ENCODE measurements around the gene ATP10D. TPM values are rescaled to one million over a fixed set of nuclear protein-coding genes. Genes with fewer than 3 reads are reported as not detected.
"Not testable (repeated sequence)": the region's sequence is repeated elsewhere in the genome, so short reads cannot be mapped to it uniquely, and the experiment has no call there.

ATP10D gene
- total RNA-seq, 1 donor from 2014 or later: 25.3 TPM

- no peak for TF ChIP-seq POLR2A (IDR thresholded peaks at IDR 0.05)
- no peak for TF ChIP-seq POLR2AphosphoS5 (IDR thresholded peaks at IDR 0.05; ENCODE audit: insufficient read depth in 1 of 2, low read depth in 1 of 2)
- TF ChIP-seq CTCF (IDR thresholded peaks at IDR 0.05): no peak
- Histone ChIP-seq H3K9me3 (no peaks in the 10 kb centered on the region), H3K4me3 (no peak overlapping the region), H3K4me1 (peaks cover 25% of the 10 kb centered on the region), H3K27me3 (no peaks in the 10 kb centered on the region), H3K27ac (no peak overlapping the region), H3K36me3 (peaks cover 0 to 11% of the 10 kb centered on the region in 2 donors)
- DNase-seq (ENCODE audit: extremely low spot score in 2 of 2): no peak
- intact Hi-C loops (cut with DNase I): no loop called here
These were observed 50.6 kb downstream of the ATP10D start for GRCh38 chr4:47535567-47536147.

- peaks cover 0 to 11% of the 10 kb centered on the region in 2 donors for H3K36me3 ChIP-seq
- no peaks in the 10 kb centered on the region for H3K9me3 ChIP-seq
- intact Hi-C loops (cut with DNase I): no loop called here
- no peak overlapping the region for H3K4me3 ChIP-seq
- H3K4me1 ChIP-seq: peaks cover 12% of the 10 kb centered on the region
- no peak for DNase-seq (ENCODE audit: extremely low spot score in 2 of 2)
- H3K27me3 ChIP-seq: no peaks in the 10 kb centered on the region
- no peak overlapping the region for H3K27ac ChIP-seq
- TF ChIP-seq POLR2A (IDR thresholded peaks at IDR 0.05) (no peak), POLR2AphosphoS5 (IDR thresholded peaks at IDR 0.05; ENCODE audit: insufficient read depth in 1 of 2, low read depth in 1 of 2) (no peak), CTCF (IDR thresholded peaks at IDR 0.05) (no peak)
These were observed 51.9 kb downstream of the ATP10D start for GRCh38 chr4:47536966-47537365.

- TF ChIP-seq POLR2A (IDR thresholded peaks at IDR 0.05): no peak
- TF ChIP-seq CTCF (IDR thresholded peaks at IDR 0.05): no peak
- TF ChIP-seq POLR2AphosphoS5 (IDR thresholded peaks at IDR 0.05; ENCODE audit: insufficient read depth in 1 of 2, low read depth in 1 of 2): no peak
- H3K36me3 ChIP-seq: peaks cover 0 to 13% of the 10 kb centered on the region in 2 donors
- no peak for DNase-seq (ENCODE audit: extremely low spot score in 2 of 2)
These were observed 53.2 kb downstream of the ATP10D start for GRCh38 chr4:47538111-47538824.

GRCh38 chr4:47538825-47539154 is 53.7 kb downstream of the ATP10D start:
- no peaks in the 10 kb centered on the region for H3K4me1 ChIP-seq
- H3K27ac ChIP-seq: no peak overlapping the region
- TF ChIP-seq POLR2AphosphoS5 (IDR thresholded peaks at IDR 0.05; ENCODE audit: insufficient read depth in 1 of 2, low read depth in 1 of 2) (no peak), CTCF (IDR thresholded peaks at IDR 0.05) (no peak), POLR2A (IDR thresholded peaks at IDR 0.05) (no peak)
- H3K4me3 ChIP-seq: no peak overlapping the region
- no peak for DNase-seq (ENCODE audit: extremely low spot score in 2 of 2)
- peaks cover 0 to 17% of the 10 kb centered on the region in 2 donors for H3K36me3 ChIP-seq
- intact Hi-C loops (cut with DNase I): no loop called here
- H3K9me3 ChIP-seq: no peaks in the 10 kb centered on the region
- no peaks in the 10 kb centered on the region for H3K27me3 ChIP-seq

More at GRCh38 chr4:47538111-47538824, 53.2 kb downstream of the ATP10D start:
- Histone ChIP-seq H3K4me3 (no peak overlapping the region), H3K4me1 (peaks cover under 1% of the 10 kb centered on the region), H3K27me3 (no peaks in the 10 kb centered on the region), H3K9me3 (no peaks in the 10 kb centered on the region), H3K27ac (no peak overlapping the region)
- intact Hi-C loops (cut with DNase I): no loop called here

- H3K27me3 ChIP-seq; H3K4me1 ChIP-seq; intact Hi-C loops (cut with DNase I); H3K27ac ChIP-seq; H3K4me3 ChIP-seq; DNase-seq (ENCODE audit: extremely low spot score in 2 of 2); H3K9me3 ChIP-seq: not testable (repeated sequence)
- H3K36me3 ChIP-seq: peaks cover 0 to 26% of the 10 kb centered on the region in 2 donors
These were observed 57.6 kb downstream of the ATP10D start for GRCh38 chr4:47542640-47543039.
